Heart left ventricle (tissue), 16 donors: ENCODE measurements around the gene DDR1. TPM values are rescaled to one million over a fixed set of nuclear protein-coding genes. Genes with fewer than 3 reads are reported as not detected.

Source experiments
- ATAC-seq, 4 donors: fragments of 200-7000 bp; cut with Tn5 transposase; one replicate each; pipeline ENCODE4 v1.9.1; 2020 to 2022; ENCODE audit warnings: moderate library complexity in 4 of 4, mild to moderate bottlenecking in 3 of 4, moderate number of reproducible peaks in 1 of 4
- DNase-seq, 5 donors: peaks; one replicate each; pipeline ENCODE4 v3.0.0-alpha.2; 2020
- H3K27ac ChIP-seq, 12 donors: fragments of 200-600 bp; sonication (generic) in 4 of 12; one replicate each; pipeline versions ENCODE4 v1.5.0 to v1.8.0; 2016 to 2022; ENCODE audit warnings: mild to moderate bottlenecking in 2 of 12
- H3K27me3 ChIP-seq, 9 donors: fragments of 200-600 bp; sonication (generic) in 2 of 9; one replicate each; pipeline versions ENCODE4 v1.5.1 to v1.8.0; 2016 to 2022; ENCODE audit warnings: mild to moderate bottlenecking in 3 of 9
- H3K36me3 ChIP-seq, 9 donors: fragments of 200-600 bp; sonication (generic) in 2 of 9; one replicate each; pipeline versions ENCODE4 v1.5.0 to v1.8.0; 2018 to 2022; ENCODE audit warnings: mild to moderate bottlenecking in 2 of 9
- H3K4me1 ChIP-seq, 12 donors: fragments of 200-600 bp; sonication (generic) in 4 of 12; one replicate each; pipeline versions ENCODE4 v1.5.0 to v1.8.0; 2016 to 2022; ENCODE audit warnings: mild to moderate bottlenecking in 3 of 12
- H3K4me3 ChIP-seq, 12 donors: fragments of 200-600 bp; sonication (generic) in 4 of 12; one replicate each; pipeline versions ENCODE4 v1.5.0 to v1.8.0; 2017 to 2022; ENCODE audit warnings: mild to moderate bottlenecking in 9 of 12, moderate library complexity in 4 of 12
- H3K9me3 ChIP-seq, 12 donors: fragments of 200-600 bp; sonication (generic) in 4 of 12; one replicate each; pipeline versions ENCODE4 v1.5.0 to v1.8.0; 2016 to 2022; ENCODE audit warnings: mild to moderate bottlenecking in 1 of 12
- POLR2A ChIP-seq, 2 donors: fragments of 450-650 bp; IDR thresholded peaks; one replicate each; pipeline ENCODE4 v1.6.1; 2017; ENCODE audit warnings: antibody characterized with exemption in 2 of 2, mild to moderate bottlenecking in 2 of 2, moderate library complexity in 2 of 2
- WGBS, 4 donors: extraction: QIAGEN DNeasy Blood & Tissue Kit in 2 of 4; methylation state at CpG; one replicate each; pipeline versions ENCODE4 v1.1.5 to v1.1.7; 2013 to 2018; 5-methylcytosine and 5-hydroxymethylcytosine counted together
- intact Hi-C, 10 donors: fragments of 100-400 bp; cut with DNase I; formaldehyde crosslinking; loops; one replicate each; pipeline versions ENCODE4 v1.11.1 to v1.14.2; 2022
- polyA plus RNA-seq, 2 donors: library from polyadenylated mRNA; stranded (reverse); fragments of 200-250 nt; gene quantifications; one replicate each; pipeline ENCODE4 v1.2.3, GENCODE V29; 2013
- total RNA-seq, 9 donors: library from RNA; depleted of rRNA in 2 of 9; stranded (reverse); fragments of >200 nt in 2 of 9; fragmentation: NEBNext Ultra II Directional in 3 of 9; extraction: Animal tissue kit (Norgen Biotek cat#: 25700) in 3 of 9; gene quantifications; one replicate each; pipeline versions ENCODE4 v1.1.0 to v1.2.4, GENCODE V29; 2016 to 2023
- TF ChIP-seq, protein P1 (sequence below), 12 donors: fragments of 200-600 bp; sonication (generic) in 4 of 12; IDR thresholded peaks; one replicate each; pipeline versions ENCODE4 v1.5.0 to v1.8.0; 2018 to 2022; ENCODE audit warnings: antibody characterized with exemption in 12 of 12, mild to moderate bottlenecking in 5 of 12
- donor health status: ischemic (EF 13 %, LVEDD 7.1; RV severe dilation, severe dysfunction).
- donor health status: healthy with polysubstance abuse.
- donor health status: DM: no; HTN: yes; CAD: no.
- donor health status: DM: no; HTN: no; CAD: no.
- donor health status: ischemic (EF 25% LVEDD 6.9; RV normal size, moderate dysfunction).
- donor health status: ischemic (EF 25% LVEDD 5.7; RV mildly dilated, moderate dysfunction).
- donor health status: healthy.
- donor health status: DM: yes; HTN: yes; CAD: no.
- donor health status: ischemic (EF 35%, LVEDD 5.7; RV mildly dilated, moderate dysfunction).
- donor health status: nonischemic (EF 11% LVEDD 7.7; RV severe dilation, severe dysfunction).
- donor health status: DM: yes; HTN: yes; CAD: no.
- donor health status: PGD.
- donor health status: ischemic (EF 29% LVEDD 5.4; RV normal size, mild dysfunction).
- donor health status: nonischemic (EF 23%, LVEDD 6.1; RV moderate dilation, normal function).

The DDR1 gene
- total and polyA plus RNA-seq, 11 donors, result 11.8 to 50.0 (median 32.0) TPM

DNA sequence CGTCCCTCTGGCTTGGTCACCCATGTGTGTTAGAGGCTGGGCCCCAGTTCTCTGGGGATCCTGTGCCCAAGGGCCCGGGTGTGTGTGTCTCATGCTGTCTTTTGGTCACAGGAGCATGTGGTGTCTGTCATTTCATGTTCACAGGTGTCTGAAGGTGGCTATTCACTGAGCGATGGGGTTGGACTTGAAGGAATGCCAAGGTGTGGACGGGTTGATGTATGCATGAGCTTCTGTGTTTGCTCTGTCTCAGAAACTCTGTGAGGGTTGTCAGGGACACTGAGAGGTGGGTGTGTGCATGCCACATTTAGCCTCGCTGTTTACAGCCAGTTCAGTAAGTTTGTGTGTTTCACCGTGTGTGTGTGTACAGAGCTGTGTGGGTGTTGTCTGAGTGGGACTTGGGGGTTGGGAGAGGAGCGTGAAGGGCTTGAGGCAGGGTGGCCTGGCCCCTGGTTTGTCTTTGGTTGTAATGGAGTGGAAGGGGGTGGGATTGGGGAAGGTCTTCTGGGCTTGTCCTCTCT lies 1.2 kb downstream of the DDR1 start:
- peak overlapping the region in 10 of 12 donors; percentile 13 to 88 (median 82) for H3K27ac ChIP-seq
- WGBS, 4 donors, result 40 to 46% (median 44%) methylated on average over 5 to 7 of the region's 7 CpGs
- H3K9me3 ChIP-seq, result no peaks in the 10 kb centered on the region
- H3K4me3 ChIP-seq, result peak overlapping the region in 10 of 12 donors; percentile 58 to 93 (median 74)
- peaks cover 9 to 54% (median 34%) of the 10 kb centered on the region in 12 donors for H3K4me1 ChIP-seq
- intact Hi-C loops, result loop anchor here in 3 of 10 donors (2.0 to 10.0 kb wide), 3 partner anchors 29 to 201 kb away; partner anchors contain the start of genes PPP1R18 (in 1 of the 3) and VARS2 (in 1 of the 3)
- H3K27me3 ChIP-seq, result peaks cover 0 to 3% (median 0%) of the 10 kb centered on the region in 9 donors
- DNase-seq (no peak), ATAC-seq (peak in 3 of 4 donors; percentile 3 to 30 (median 29))
- H3K36me3 ChIP-seq, result peaks cover 0 to 18% (median 5%) of the 10 kb centered on the region in 9 donors
- TF ChIP-seq, protein P1, sequence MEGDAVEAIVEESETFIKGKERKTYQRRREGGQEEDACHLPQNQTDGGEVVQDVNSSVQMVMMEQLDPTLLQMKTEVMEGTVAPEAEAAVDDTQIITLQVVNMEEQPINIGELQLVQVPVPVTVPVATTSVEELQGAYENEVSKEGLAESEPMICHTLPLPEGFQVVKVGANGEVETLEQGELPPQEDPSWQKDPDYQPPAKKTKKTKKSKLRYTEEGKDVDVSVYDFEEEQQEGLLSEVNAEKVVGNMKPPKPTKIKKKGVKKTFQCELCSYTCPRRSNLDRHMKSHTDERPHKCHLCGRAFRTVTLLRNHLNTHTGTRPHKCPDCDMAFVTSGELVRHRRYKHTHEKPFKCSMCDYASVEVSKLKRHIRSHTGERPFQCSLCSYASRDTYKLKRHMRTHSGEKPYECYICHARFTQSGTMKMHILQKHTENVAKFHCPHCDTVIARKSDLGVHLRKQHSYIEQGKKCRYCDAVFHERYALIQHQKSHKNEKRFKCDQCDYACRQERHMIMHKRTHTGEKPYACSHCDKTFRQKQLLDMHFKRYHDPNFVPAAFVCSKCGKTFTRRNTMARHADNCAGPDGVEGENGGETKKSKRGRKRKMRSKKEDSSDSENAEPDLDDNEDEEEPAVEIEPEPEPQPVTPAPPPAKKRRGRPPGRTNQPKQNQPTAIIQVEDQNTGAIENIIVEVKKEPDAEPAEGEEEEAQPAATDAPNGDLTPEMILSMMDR (IDR thresholded peaks at IDR 0.05), result no peak
- no peak for TF ChIP-seq POLR2A (IDR thresholded peaks at IDR 0.05)

DNA sequence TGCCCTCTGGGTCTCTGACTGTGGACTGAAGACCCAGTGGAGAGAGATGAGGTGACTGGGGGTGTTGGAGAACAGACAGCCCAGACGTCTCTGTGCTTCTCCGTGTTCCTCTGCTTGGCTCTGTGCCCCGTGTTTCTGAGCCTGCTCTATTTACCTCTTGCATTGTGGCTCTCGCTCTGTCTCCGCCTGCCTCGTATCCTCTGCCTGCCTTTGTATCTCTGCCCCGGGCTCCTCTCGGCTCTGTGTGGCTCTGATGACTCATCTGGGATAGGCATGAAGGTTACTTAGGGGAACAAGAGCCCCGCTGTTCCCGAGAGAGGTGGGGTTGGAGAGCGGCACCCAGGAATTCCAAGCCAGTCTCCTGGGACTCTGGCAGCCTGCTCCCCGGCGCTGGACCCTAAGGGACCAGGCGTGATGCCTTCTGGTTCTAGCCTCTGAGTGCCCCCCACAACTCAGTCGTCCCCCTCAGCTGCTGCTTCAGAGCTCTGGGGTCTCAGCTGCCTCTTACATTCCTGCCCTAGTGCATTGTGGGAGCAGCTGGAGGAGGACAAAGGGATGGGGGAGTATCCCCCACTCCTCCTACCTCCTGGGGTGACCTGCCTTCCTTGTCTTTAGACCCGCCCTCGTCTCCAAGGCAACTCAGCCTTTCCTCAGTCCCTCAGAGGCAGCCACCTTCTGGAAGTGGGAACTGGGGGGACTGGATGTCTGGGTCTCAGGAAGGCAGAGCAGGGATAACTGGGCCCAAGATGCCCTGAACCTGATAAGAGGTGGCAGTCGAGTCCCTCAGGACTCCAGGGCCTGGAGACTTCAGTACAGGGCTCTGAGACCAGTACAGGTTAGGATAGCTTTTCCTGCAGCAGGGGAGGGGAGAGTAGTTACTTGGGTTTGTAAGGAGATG lies 1.9 kb downstream of the DDR1 start:
- H3K27me3 ChIP-seq, result peaks cover 0 to 3% (median 0%) of the 10 kb centered on the region in 9 donors
- intact Hi-C loops, result loop anchor here in 3 of 10 donors (2.0 to 10.0 kb wide), 3 partner anchors 29 to 201 kb away; partner anchors contain the start of genes PPP1R18 (in 1 of the 3) and VARS2 (in 1 of the 3)
- H3K9me3 ChIP-seq, result no peaks in the 10 kb centered on the region
- TF ChIP-seq POLR2A (IDR thresholded peaks at IDR 0.05), result no peak
- TF ChIP-seq, protein P1 (IDR thresholded peaks at IDR 0.05), result no peak
- WGBS, 4 donors, result 25 to 34% (median 26%) methylated on average over 18 of the region's 18 CpGs
- ATAC-seq (peak; percentile 60 to 63 (median 62)), DNase-seq (peak in 3 of 5 donors; percentile 52 to 69 (median 66))
- H3K36me3 ChIP-seq, result peaks cover 0 to 25% (median 5%) of the 10 kb centered on the region in 9 donors
- peak overlapping the region in 9 of 12 donors; percentile 58 to 93 (median 74) for H3K4me3 ChIP-seq
- peaks cover 9 to 54% (median 34%) of the 10 kb centered on the region in 12 donors for H3K4me1 ChIP-seq
- peak overlapping the region in 10 of 12 donors; percentile 13 to 88 (median 82) for H3K27ac ChIP-seq

DNA sequence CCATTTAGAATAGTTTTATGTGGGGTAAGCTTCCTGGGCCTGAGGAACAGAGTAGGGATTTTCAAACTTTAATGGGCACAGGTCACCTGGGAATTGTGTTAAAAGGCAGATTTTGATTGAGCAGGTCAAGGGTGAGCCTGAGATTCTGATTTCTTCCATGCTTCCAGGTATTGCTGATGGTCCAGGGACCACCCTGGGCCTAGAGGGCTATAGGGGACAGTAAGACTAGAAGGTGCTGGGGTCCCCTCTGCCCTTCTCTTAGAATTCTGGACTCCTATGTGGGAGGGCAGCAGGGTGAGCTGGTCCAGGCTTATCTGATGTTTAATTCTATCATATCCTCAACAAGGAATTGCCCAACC lies 2.6 kb downstream of the DDR1 start:
- Histone ChIP-seq H3K4me3 (no peak overlapping the region), H3K4me1 (peaks cover 9 to 53% (median 34%) of the 10 kb centered on the region in 12 donors), H3K9me3 (no peaks in the 10 kb centered on the region), H3K36me3 (peaks cover 0 to 28% (median 5%) of the 10 kb centered on the region in 9 donors), H3K27ac (peak overlapping the region in 1 of 12 donors; percentile 87), H3K27me3 (peaks cover 0 to 3% (median 0%) of the 10 kb centered on the region in 9 donors)
- TF ChIP-seq, protein P1 (IDR thresholded peaks at IDR 0.05), result no peak
- TF ChIP-seq POLR2A (IDR thresholded peaks at IDR 0.05), result no peak
- no peak for ATAC-seq
- no peak for DNase-seq
- intact Hi-C loops, result loop anchor here in 2 of 10 donors (10.0 kb wide), 2 partner anchors 152 to 202 kb away; partner anchors contain the start of gene PPP1R18 (in 1 of the 2)
